WTC11 (cell line): ENCODE data around the gene CADM1.

Experiments used
- ATF1 ChIP-seq: sonication (generic); formaldehyde crosslinking; IDR thresholded peaks from 2 replicates; pipeline ENCODE4 v1.8.1; 2023; ENCODE audit warnings: mild to moderate bottlenecking, moderate library complexity, missing genetic modification reagents
- ATF3 ChIP-seq: sonication (generic); formaldehyde crosslinking; conservative IDR thresholded peaks from 2 replicates; pipeline ENCODE4 v1.8.1; 2022; ENCODE audit warnings: mild to moderate bottlenecking, missing genetic modification reagents
- ESRRA ChIP-seq: sonication (generic); formaldehyde crosslinking; IDR thresholded peaks from 2 replicates; pipeline ENCODE4 v1.8.1; 2022; ENCODE audit warnings: mild to moderate bottlenecking, missing genetic modification reagents, borderline replicate concordance
- SP1 ChIP-seq: sonication (generic); formaldehyde crosslinking; conservative IDR thresholded peaks from 2 replicates; pipeline ENCODE4 v1.8.1; 2022; ENCODE audit warnings: missing genetic modification reagents
- USF1 ChIP-seq: sonication (generic); formaldehyde crosslinking; IDR thresholded peaks from 2 replicates; pipeline ENCODE4 v1.8.0; 2022; ENCODE audit warnings: mild to moderate bottlenecking, missing genetic modification reagents
- ZNF121 ChIP-seq: sonication (generic); formaldehyde crosslinking; IDR thresholded peaks from 2 replicates; pipeline ENCODE4 v1.8.0; 2023; ENCODE audit warnings: missing genetic modification reagents
- TF ChIP-seq, protein P1 (sequence below): sonication (generic); formaldehyde crosslinking; IDR thresholded peaks from 2 replicates; pipeline ENCODE4 v1.8.0; 2022; ENCODE audit warnings: mild to moderate bottlenecking, missing genetic modification reagents
- TF ChIP-seq, protein P2 (sequence below): sonication (generic); formaldehyde crosslinking; IDR thresholded peaks from 2 replicates; pipeline ENCODE4 v1.8.0; 2022; ENCODE audit warnings: mild to moderate bottlenecking, missing genetic modification reagents
- TF ChIP-seq, protein P3 (sequence below): fragments of 200-600 bp; IDR thresholded peaks from 2 replicates; pipeline ENCODE4 v1.8.0; 2022; ENCODE audit warnings: antibody characterized with exemption
- TF ChIP-seq, protein P4 (sequence below): sonication (generic); formaldehyde crosslinking; IDR thresholded peaks from 2 replicates; pipeline ENCODE4 v1.8.1; 2022; ENCODE audit warnings: low read depth, mild to moderate bottlenecking, moderate library complexity, missing genetic modification reagents, borderline replicate concordance

DNA sequence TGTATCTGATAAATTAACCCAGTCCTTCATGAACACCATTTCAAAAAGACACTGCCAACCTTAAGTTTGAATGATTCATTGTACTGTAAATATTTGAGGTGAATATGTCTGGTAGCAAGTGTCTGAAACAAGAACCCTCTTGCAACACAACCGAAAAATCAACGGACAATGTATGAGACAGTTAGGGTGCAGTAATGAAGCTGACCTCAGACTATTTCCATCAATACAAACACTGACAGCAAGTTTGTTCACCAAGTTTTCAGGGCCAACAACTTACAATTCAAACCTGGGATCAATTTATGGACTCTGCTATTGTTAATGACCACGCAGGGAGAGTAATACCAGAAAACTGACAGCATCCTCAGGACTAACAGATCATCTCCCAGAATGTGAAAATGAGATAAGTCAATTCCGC, 126.3 kb downstream of the CADM1 start:
- TF ChIP-seq, protein P1, sequence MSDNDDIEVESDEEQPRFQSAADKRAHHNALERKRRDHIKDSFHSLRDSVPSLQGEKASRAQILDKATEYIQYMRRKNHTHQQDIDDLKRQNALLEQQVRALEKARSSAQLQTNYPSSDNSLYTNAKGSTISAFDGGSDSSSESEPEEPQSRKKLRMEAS (CRISPR knock-in tag) = no peak
- TF ChIP-seq, protein P2, sequence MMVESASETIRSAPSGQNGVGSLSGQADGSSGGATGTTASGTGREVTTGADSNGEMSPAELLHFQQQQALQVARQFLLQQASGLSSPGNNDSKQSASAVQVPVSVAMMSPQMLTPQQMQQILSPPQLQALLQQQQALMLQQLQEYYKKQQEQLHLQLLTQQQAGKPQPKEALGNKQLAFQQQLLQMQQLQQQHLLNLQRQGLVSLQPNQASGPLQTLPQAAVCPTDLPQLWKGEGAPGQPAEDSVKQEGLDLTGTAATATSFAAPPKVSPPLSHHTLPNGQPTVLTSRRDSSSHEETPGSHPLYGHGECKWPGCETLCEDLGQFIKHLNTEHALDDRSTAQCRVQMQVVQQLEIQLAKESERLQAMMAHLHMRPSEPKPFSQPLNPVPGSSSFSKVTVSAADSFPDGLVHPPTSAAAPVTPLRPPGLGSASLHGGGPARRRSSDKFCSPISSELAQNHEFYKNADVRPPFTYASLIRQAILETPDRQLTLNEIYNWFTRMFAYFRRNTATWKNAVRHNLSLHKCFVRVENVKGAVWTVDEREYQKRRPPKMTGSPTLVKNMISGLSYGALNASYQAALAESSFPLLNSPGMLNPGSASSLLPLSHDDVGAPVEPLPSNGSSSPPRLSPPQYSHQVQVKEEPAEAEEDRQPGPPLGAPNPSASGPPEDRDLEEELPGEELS (CRISPR knock-in tag) = no peak
- TF ChIP-seq USF1 = no peak
- TF ChIP-seq ATF1 (CRISPR knock-in tag) = no peak
- no peak for TF ChIP-seq SP1
- TF ChIP-seq, protein P3, sequence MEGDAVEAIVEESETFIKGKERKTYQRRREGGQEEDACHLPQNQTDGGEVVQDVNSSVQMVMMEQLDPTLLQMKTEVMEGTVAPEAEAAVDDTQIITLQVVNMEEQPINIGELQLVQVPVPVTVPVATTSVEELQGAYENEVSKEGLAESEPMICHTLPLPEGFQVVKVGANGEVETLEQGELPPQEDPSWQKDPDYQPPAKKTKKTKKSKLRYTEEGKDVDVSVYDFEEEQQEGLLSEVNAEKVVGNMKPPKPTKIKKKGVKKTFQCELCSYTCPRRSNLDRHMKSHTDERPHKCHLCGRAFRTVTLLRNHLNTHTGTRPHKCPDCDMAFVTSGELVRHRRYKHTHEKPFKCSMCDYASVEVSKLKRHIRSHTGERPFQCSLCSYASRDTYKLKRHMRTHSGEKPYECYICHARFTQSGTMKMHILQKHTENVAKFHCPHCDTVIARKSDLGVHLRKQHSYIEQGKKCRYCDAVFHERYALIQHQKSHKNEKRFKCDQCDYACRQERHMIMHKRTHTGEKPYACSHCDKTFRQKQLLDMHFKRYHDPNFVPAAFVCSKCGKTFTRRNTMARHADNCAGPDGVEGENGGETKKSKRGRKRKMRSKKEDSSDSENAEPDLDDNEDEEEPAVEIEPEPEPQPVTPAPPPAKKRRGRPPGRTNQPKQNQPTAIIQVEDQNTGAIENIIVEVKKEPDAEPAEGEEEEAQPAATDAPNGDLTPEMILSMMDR = no peak
- no peak for TF ChIP-seq ESRRA (CRISPR knock-in tag)
- TF ChIP-seq, protein P4, sequence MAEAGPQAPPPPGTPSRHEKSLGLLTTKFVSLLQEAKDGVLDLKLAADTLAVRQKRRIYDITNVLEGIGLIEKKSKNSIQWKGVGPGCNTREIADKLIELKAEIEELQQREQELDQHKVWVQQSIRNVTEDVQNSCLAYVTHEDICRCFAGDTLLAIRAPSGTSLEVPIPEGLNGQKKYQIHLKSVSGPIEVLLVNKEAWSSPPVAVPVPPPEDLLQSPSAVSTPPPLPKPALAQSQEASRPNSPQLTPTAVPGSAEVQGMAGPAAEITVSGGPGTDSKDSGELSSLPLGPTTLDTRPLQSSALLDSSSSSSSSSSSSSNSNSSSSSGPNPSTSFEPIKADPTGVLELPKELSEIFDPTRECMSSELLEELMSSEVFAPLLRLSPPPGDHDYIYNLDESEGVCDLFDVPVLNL (CRISPR knock-in tag) = no peak
- TF ChIP-seq ZNF121 (CRISPR knock-in tag) = no peak
- TF ChIP-seq ATF3 (CRISPR knock-in tag) = no peak
